Prostate gland (tissue), 2 donors: Measurements from ENCODE around the gene ATP9B. TPM values are rescaled to one million over a fixed set of nuclear protein-coding genes. Genes with fewer than 3 reads are reported as not detected.

Experiments used
- DNase-seq: peaks from one replicate; pipeline ENCODE4 v3.0.0-alpha.2; 2019; ENCODE audit warnings: low spot score
- H3K27ac ChIP-seq, 2 donors: fragments of 200-600 bp; sonication (generic); 2 replicates each; pipeline ENCODE4 v1.5.1; 2017 to 2019
- H3K27me3 ChIP-seq: fragments of 200-600 bp; sonication (generic); replicated peaks from 2 replicates; pipeline ENCODE4 v1.5.1; 2019; ENCODE audit not compliant: insufficient read depth
- H3K36me3 ChIP-seq, 2 donors: fragments of 200-600 bp; sonication (generic); 1 replicate in 1 of 2; 2 replicates in 1 of 2; pipeline versions ENCODE4 v1.5.1 to v1.8.1; 2017 to 2019
- H3K4me1 ChIP-seq: fragments of 200-600 bp; sonication (generic); replicated peaks from 2 replicates; pipeline ENCODE4 v1.5.1; 2019
- H3K4me3 ChIP-seq, 2 donors: fragments of 200-600 bp; sonication (generic); 2 replicates each; pipeline ENCODE4 v1.5.1; 2017 to 2019
- H3K9me3 ChIP-seq: fragments of 200-600 bp; sonication (generic); 2 replicates; pipeline ENCODE4 v1.5.1; 2017
- CTCF ChIP-seq, 4 experiments: fragments of 200-600 bp in 2 of 4; fragments of 450-650 bp in 2 of 4; sonication (generic) in 2 of 4; IDR thresholded peaks; 1 replicate in 3 of 4; 2 replicates in 1 of 4; pipeline ENCODE4 v1.5.1; 2016 to 2019; ENCODE audit warnings: antibody characterized with exemption in 4 of 4, mild to moderate bottlenecking in 2 of 4, moderate library complexity in 2 of 4
- POLR2A ChIP-seq: fragments of 450-650 bp; IDR thresholded peaks from one replicate; pipeline ENCODE4 v1.6.1; 2016; ENCODE audit warnings: antibody characterized with exemption, mild to moderate bottlenecking
- POLR2AphosphoS5 ChIP-seq: sonication (generic); formaldehyde crosslinking; IDR thresholded peaks from one replicate; pipeline ENCODE4 v1.6.1; 2017; ENCODE audit warnings: antibody characterized with exemption
- WGBS: methylation state at CpG from one replicate; pipeline ENCODE4 v1.1.5; 2018; 5-methylcytosine and 5-hydroxymethylcytosine counted together
- intact Hi-C: fragments of 100-400 bp; cut with DNase I; formaldehyde crosslinking; loops from one replicate; pipeline ENCODE4 v1.14.2; 2022
- total RNA-seq, 2 donors: library from RNA; depleted of rRNA; stranded (reverse); fragments of >200 nt; gene quantifications; one replicate each; pipeline ENCODE4 v1.1.0, GENCODE V29; 2016

The ATP9B gene
- total RNA-seq, 2 donors from 2014 or later: 33.8 to 55.6 TPM

DNA sequence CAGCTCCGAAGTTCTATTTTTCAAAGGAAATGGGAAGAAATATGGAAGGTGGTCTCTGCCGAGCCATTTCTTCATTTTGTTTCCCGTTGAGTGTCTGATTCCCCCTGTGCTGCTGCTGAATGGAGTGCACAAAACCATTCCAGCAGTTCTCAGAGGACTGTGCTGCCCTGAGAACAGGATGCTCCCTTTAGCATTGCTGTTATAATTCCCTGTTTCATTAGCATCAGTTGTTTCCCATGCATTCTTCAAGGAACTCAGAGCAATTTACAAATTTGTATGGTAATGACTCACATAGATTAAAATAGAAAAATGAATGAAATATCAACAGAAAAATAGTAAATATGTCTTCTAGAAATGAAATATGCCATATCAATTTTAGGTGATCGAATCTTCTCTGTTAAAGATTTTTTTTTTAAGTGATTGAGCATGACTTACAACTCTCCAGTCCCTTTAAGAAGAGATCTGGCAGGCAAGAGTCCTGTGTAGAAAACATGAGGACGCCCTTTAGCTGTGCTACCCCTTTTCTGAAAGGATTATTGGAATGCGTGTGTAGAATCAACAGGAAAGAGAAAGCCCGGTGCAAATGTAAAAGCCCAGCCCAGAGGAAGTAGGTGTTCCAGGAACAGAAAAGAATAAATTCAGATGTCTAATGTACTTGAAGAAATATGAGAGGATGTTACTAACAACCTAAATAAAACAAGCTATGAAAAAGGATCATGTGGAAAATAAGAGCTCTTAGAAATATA lies 118.5 kb downstream of the ATP9B start:
- intact Hi-C loops: no loop called here
- WGBS: 78% methylated on average over 7 of the region's 7 CpGs
- H3K9me3 ChIP-seq: no peaks in the 10 kb centered on the region

DNA sequence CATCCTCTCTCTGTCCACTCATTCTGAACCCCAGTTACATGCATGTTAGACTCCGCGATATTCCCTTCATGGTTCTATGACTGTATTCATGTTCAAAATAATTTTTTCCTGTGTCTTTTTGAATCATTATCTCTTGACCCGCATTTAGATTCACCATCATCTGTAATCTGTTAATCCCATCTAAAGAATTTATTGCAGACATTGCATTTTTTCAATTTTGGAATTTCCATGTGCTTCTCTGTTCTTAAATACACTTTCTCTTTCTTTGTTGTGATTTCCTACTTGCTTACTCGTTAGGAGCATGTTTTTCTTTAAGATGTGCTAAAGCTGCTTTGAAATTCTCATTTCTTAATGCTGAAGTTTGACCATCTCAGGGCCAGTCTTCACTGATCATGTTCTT lies 122.2 kb downstream of the ATP9B start:
- H3K4me3 ChIP-seq: no peak overlapping the region
- H3K27me3 ChIP-seq: no peaks in the 10 kb centered on the region
- no peaks in the 10 kb centered on the region for H3K4me1 ChIP-seq
- WGBS: 98% methylated on average over 4 of the region's 4 CpGs
- intact Hi-C loops: no loop called here
- H3K27ac ChIP-seq: no peak overlapping the region
- DNase-seq: no peak
- H3K9me3 ChIP-seq: no peaks in the 10 kb centered on the region
- H3K36me3 ChIP-seq: no peaks in the 10 kb centered on the region
- TF ChIP-seq CTCF (IDR thresholded peaks at IDR 0.05) (no peak), POLR2AphosphoS5 (no peak)

More for the DNA sequence above, 118.5 kb downstream of the ATP9B start:
- H3K27ac ChIP-seq: no peak overlapping the region
- TF ChIP-seq POLR2AphosphoS5 (no peak), CTCF (IDR thresholded peaks at IDR 0.05) (no peak), POLR2A (no peak)
- H3K4me3 ChIP-seq: no peak overlapping the region
- H3K27me3 ChIP-seq: no peaks in the 10 kb centered on the region
- H3K4me1 ChIP-seq: no peaks in the 10 kb centered on the region
- H3K36me3 ChIP-seq: no peaks in the 10 kb centered on the region
- no peak for DNase-seq

DNA sequence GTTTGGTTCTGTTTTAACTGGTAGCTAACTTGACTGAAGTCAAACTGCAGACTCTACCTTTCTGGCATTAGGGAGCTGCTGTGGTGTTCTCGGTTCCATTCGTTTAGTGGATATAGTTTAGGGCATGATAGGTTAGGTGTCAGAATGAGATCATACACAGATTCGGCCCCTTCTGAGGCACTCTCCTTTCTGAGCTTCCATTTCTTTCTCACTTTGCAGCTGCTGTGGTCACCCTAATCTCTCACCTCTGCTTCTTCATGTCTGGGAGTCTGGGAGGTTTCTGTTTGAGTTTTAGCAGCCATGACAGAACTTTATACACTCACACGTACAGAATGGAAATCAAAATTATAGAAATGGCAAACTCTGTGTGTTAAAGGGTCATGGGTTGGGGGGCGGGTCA lies 122.8 kb downstream of the ATP9B start:
- no peaks in the 10 kb centered on the region for H3K36me3 ChIP-seq

GRCh38 chr18:79193826-79194225 lies 124.6 kb downstream of the ATP9B start:
- no peak for TF ChIP-seq CTCF (IDR thresholded peaks at IDR 0.05)
- TF ChIP-seq POLR2A: no peak
- TF ChIP-seq POLR2AphosphoS5: no peak
- Histone ChIP-seq H3K36me3 (no peaks in the 10 kb centered on the region), H3K27ac (no peak overlapping the region), H3K9me3 (no peaks in the 10 kb centered on the region), H3K4me3 (no peak overlapping the region), H3K4me1 (no peaks in the 10 kb centered on the region), H3K27me3 (no peaks in the 10 kb centered on the region)
- WGBS: 69% methylated on average over 2 of the region's 2 CpGs
- DNase-seq: no peak
- intact Hi-C loops: no loop called here

More for the DNA sequence above, 122.8 kb downstream of the ATP9B start:
- no peak overlapping the region for H3K27ac ChIP-seq
- H3K4me1 ChIP-seq: no peaks in the 10 kb centered on the region
- H3K9me3 ChIP-seq: no peaks in the 10 kb centered on the region
- DNase-seq: no peak
- WGBS: 93% methylated on average over 5 of the region's 5 CpGs
- TF ChIP-seq CTCF (IDR thresholded peaks at IDR 0.05): no peak
- no peak for TF ChIP-seq POLR2A
- no peak for TF ChIP-seq POLR2AphosphoS5
- H3K27me3 ChIP-seq: no peaks in the 10 kb centered on the region
- no peak overlapping the region for H3K4me3 ChIP-seq
- intact Hi-C loops: no loop called here
